HEK293T (cell line): ENCODE results near the gene NR6A1.

ENCODE experiments used
- BHLHE40 ChIP-seq: fragments of 450-650 bp; IDR thresholded peaks from 2 replicates; pipeline ENCODE4 v1.6.1; 2016; ENCODE audit warnings: mild to moderate bottlenecking, moderate library complexity, borderline replicate concordance
- LEF1 ChIP-seq: fragments of 450-650 bp; IDR thresholded peaks from 2 replicates; pipeline ENCODE4 v1.6.1; 2017; ENCODE audit warnings: mild to moderate bottlenecking, borderline replicate concordance
- NFRKB ChIP-seq: fragments of 450-650 bp; IDR thresholded peaks from 2 replicates; pipeline ENCODE4 v1.6.1; 2016; ENCODE audit warnings: mild to moderate bottlenecking, moderate library complexity

GRCh38 chr9:124800306-124801259, 29.5 kb upstream of the NR6A1 start:
- TF ChIP-seq NFRKB: no peak
- no peak for TF ChIP-seq BHLHE40
- no peak for TF ChIP-seq LEF1
